Nephron progenitor cell (in vitro differentiated cells): ENCODE measurements around the gene GUK1.

Experiments used
- DNase-seq: peaks from one replicate; pipeline ENCODE4 v3.0.0; 2021
- H3K27ac Mint-ChIP-seq: 2 replicates; pipeline ENCODE4 v1.8.0; 2021; ENCODE audit warnings: mild to moderate bottlenecking, moderate library complexity, mixed read lengths
- H3K27me3 Mint-ChIP-seq: 2 replicates; pipeline ENCODE4 v1.8.0; 2021; ENCODE audit warnings: mild to moderate bottlenecking, low read depth, mixed read lengths; ENCODE audit not compliant: poor library complexity
- H3K36me3 Mint-ChIP-seq: 2 replicates; pipeline ENCODE4 v1.8.0; 2021; ENCODE audit warnings: low read depth, mixed read lengths
- H3K4me1 Mint-ChIP-seq: 2 replicates; pipeline ENCODE4 v1.8.0; 2021; ENCODE audit warnings: mixed read lengths
- H3K4me3 Mint-ChIP-seq: 2 replicates; pipeline ENCODE4 v1.8.0; 2021; ENCODE audit warnings: mild to moderate bottlenecking, moderate library complexity, mixed read lengths
- H3K9me3 Mint-ChIP-seq: 2 replicates; pipeline ENCODE4 v1.8.0; 2021; ENCODE audit warnings: mild to moderate bottlenecking, moderate library complexity, mixed read lengths
- TF ChIP-seq, protein P1 (sequence below): fragments of 200-600 bp; sonication (generic); IDR thresholded peaks from 2 replicates; pipeline ENCODE4 v1.5.0; 2021; ENCODE audit warnings: antibody characterized with exemption

Gene GUK1

GRCh38 chr1:228144993-228145343 is 4.9 kb downstream of the GUK1 start:
- Mint-ChIP-seq H3K9me3 (no peaks in the 10 kb centered on the region), H3K27ac (no peak overlapping the region), H3K36me3 (no peaks in the 10 kb centered on the region), H3K4me3 (no peak overlapping the region), H3K4me1 (peaks cover 25% of the 10 kb centered on the region), H3K27me3 (peaks cover 3% of the 10 kb centered on the region)
- TF ChIP-seq, protein P1, sequence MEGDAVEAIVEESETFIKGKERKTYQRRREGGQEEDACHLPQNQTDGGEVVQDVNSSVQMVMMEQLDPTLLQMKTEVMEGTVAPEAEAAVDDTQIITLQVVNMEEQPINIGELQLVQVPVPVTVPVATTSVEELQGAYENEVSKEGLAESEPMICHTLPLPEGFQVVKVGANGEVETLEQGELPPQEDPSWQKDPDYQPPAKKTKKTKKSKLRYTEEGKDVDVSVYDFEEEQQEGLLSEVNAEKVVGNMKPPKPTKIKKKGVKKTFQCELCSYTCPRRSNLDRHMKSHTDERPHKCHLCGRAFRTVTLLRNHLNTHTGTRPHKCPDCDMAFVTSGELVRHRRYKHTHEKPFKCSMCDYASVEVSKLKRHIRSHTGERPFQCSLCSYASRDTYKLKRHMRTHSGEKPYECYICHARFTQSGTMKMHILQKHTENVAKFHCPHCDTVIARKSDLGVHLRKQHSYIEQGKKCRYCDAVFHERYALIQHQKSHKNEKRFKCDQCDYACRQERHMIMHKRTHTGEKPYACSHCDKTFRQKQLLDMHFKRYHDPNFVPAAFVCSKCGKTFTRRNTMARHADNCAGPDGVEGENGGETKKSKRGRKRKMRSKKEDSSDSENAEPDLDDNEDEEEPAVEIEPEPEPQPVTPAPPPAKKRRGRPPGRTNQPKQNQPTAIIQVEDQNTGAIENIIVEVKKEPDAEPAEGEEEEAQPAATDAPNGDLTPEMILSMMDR, result no peak
- DNase-seq, result no peak

DNA sequence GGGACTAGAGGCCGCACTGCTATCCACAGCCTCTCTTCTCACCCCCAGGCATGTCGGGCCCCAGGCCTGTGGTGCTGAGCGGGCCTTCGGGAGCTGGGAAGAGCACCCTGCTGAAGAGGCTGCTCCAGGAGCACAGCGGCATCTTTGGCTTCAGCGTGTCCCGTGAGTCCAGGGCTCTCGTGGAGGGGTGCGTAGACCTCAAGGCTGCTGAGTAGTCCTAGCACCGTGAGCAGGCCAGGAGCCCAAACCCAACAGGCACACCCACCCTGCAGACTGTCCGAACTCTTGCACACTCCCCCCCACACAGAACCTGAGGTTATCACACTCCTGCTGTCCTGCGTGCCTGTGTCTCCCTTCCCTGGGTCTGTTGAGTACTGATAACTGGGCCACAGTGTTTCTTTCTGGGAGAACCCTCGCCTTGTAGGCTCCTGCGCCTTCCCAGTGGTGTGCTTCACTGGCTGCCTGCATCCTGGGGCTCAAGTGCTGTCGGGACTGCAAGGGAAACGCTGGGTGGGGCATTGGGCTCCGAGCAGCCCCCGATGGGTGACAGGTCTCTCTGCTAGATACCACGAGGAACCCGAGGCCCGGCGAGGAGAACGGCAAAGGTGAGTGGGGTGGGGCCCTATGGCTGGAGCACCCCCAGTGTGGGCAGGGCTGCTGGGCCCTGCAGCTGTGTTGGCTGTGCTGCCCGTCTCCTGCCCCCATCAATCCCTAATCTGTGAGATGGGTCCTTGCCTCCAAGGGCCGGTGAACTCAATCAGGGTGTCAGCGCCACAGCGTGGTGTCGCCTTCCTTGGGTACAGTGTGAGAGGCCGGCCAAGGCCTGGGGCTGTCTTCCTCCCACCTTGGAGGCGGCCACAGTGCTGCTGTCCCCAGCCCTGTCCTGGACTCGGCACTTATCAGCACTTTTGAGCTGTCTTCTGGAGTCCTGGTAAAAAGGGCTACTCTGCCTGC is 5.7 kb downstream of the GUK1 start:
- TF ChIP-seq, protein P1, result no peak
- Mint-ChIP-seq H3K27me3 (peaks cover 3% of the 10 kb centered on the region), H3K36me3 (no peaks in the 10 kb centered on the region), H3K4me1 (peaks cover 25% of the 10 kb centered on the region), H3K4me3 (no peak overlapping the region), H3K27ac (no peak overlapping the region), H3K9me3 (no peaks in the 10 kb centered on the region)
- DNase-seq, result no peak

DNA sequence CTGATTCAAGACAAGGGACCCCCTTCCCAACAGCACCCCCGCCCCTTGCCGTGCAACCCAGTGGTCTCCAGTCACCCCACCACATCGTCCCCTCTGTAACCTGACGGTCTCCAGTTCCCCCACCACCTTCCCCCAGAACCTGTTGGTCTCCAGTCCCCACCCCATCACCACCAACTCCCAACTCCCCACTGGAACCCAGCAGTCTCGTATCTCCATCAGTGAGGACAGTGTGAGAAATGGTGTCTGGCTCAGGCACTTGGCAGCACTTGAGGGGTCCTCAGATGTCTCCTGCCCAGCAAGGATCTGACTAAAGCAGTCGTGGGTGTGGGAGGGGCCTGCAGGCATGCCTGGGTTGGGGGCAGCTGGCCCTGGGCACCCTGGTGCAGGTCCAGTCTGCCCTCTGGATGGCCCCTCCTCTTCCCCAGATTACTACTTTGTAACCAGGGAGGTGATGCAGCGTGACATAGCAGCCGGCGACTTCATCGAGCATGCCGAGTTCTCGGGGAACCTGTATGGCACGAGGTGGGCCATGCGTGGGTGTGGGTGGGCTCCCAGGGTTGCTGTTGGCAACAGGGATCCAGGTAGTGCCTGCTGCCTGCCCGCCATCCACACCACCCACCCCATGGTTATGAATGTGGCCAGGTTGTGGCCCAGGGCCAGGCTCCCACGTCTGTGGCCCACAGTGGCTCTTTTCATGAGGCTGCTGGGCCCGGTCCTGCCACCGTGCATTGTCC is 6.5 kb downstream of the GUK1 start:
- H3K27ac Mint-ChIP-seq, result no peak overlapping the region
- no peak overlapping the region for H3K4me3 Mint-ChIP-seq
- peaks cover 3% of the 10 kb centered on the region for H3K27me3 Mint-ChIP-seq
- H3K4me1 Mint-ChIP-seq, result peaks cover 20% of the 10 kb centered on the region
- H3K9me3 Mint-ChIP-seq, result no peaks in the 10 kb centered on the region
- no peaks in the 10 kb centered on the region for H3K36me3 Mint-ChIP-seq
- no peak for DNase-seq
- TF ChIP-seq, protein P1, result no peak

- Mint-ChIP-seq H3K27me3 (peaks cover 3% of the 10 kb centered on the region), H3K4me3 (no peak overlapping the region), H3K9me3 (no peaks in the 10 kb centered on the region), H3K36me3 (no peaks in the 10 kb centered on the region), H3K4me1 (peaks cover 20% of the 10 kb centered on the region), H3K27ac (no peak overlapping the region)
- DNase-seq, result no peak
- TF ChIP-seq, protein P1, result no peak
Observed at GRCh38 chr1:228147151-228147693, 7.1 kb downstream of the GUK1 start.

GRCh38 chr1:228147768-228148167 is 7.7 kb downstream of the GUK1 start:
- Mint-ChIP-seq H3K9me3 (no peaks in the 10 kb centered on the region), H3K27ac (no peak overlapping the region), H3K4me1 (peaks cover 23% of the 10 kb centered on the region), H3K4me3 (no peak overlapping the region), H3K36me3 (no peaks in the 10 kb centered on the region), H3K27me3 (peaks cover 3% of the 10 kb centered on the region)
- DNase-seq, result no peak
- TF ChIP-seq, protein P1, result no peak
